WTC11 (cell line): ENCODE data around the gene BOD1L2. TPM values are rescaled to one million over a fixed set of nuclear protein-coding genes. Genes with fewer than 3 reads are reported as not detected.

ENCODE experiments used
- ATAC-seq: fragments of 200-7000 bp; cut with Tn5 transposase; 2 replicates; pipeline ENCODE4 v1.10.0; 2021; ENCODE audit warnings: mild to moderate bottlenecking, moderate library complexity
- CTCF ChIA-PET: fragments of 300-600 bp; sonication (Branson Sonifier 250); formaldehyde crosslinking; loops from one replicate; lab custom pipeline; 2021; ENCODE audit warnings: antibody characterized with exemption; lab: Charles Lee
- POLR2A ChIA-PET: fragments of 350-600 bp; sonication (Branson Sonifier 250); formaldehyde crosslinking; loops from one replicate; lab custom pipeline; 2021; ENCODE audit warnings: antibody characterized with exemption; lab: Charles Lee
- DNase-seq: peaks from one replicate; pipeline ENCODE4 v3.0.0; 2021; ENCODE audit warnings: low spot score
- H3K27ac Mint-ChIP-seq: 2 replicates; pipeline ENCODE4 v1.8.0; 2021; ENCODE audit warnings: mixed read lengths
- H3K27me3 Mint-ChIP-seq: 2 replicates; pipeline ENCODE4 v1.8.0; 2021; ENCODE audit warnings: low read depth, mild to moderate bottlenecking, moderate library complexity, mixed read lengths
- H3K36me3 Mint-ChIP-seq: 2 replicates; pipeline ENCODE4 v1.8.0; 2021; ENCODE audit warnings: mixed read lengths
- H3K4me1 Mint-ChIP-seq: 2 replicates; pipeline ENCODE4 v1.8.0; 2022; ENCODE audit warnings: mixed read lengths
- H3K4me3 Mint-ChIP-seq: 2 replicates; pipeline ENCODE4 v1.8.0; 2021; ENCODE audit warnings: mild to moderate bottlenecking, moderate library complexity, mixed read lengths
- H3K9me3 Mint-ChIP-seq: 2 replicates; pipeline ENCODE4 v1.8.0; 2021; ENCODE audit warnings: mixed read lengths
- EMX1 ChIP-seq: fragments of 250-450 bp; sonication (Bioruptor Pico); IDR thresholded peaks from 2 replicates; pipeline ENCODE4 v1.8.0; 2021; ENCODE audit warnings: mild to moderate bottlenecking
- FOXK1 ChIP-seq: sonication (generic); formaldehyde crosslinking; IDR thresholded peaks from 2 replicates; pipeline ENCODE4 v1.8.0; 2022; ENCODE audit warnings: mild to moderate bottlenecking, moderate library complexity, missing genetic modification reagents
- GRHL2 ChIP-seq: fragments of 250-450 bp; sonication (Bioruptor Pico); IDR thresholded peaks from 2 replicates; pipeline ENCODE4 v1.8.0; 2022; ENCODE audit warnings: mild to moderate bottlenecking, moderate library complexity; ENCODE audit not compliant: insufficient replicate concordance, severe bottlenecking
- IRF2 ChIP-seq: sonication (generic); formaldehyde crosslinking; IDR thresholded peaks from 2 replicates; pipeline ENCODE4 v1.8.0; 2022; ENCODE audit warnings: low read depth, missing genetic modification reagents, borderline replicate concordance
- MYBL2 ChIP-seq: sonication (generic); formaldehyde crosslinking; IDR thresholded peaks from 2 replicates; pipeline ENCODE4 v1.8.1; 2023; ENCODE audit warnings: mild to moderate bottlenecking, moderate library complexity, missing genetic modification reagents
- NFYB ChIP-seq: sonication (generic); formaldehyde crosslinking; conservative IDR thresholded peaks from 2 replicates; pipeline ENCODE4 v1.8.0; 2022; ENCODE audit warnings: low read depth, missing genetic modification reagents
- OVOL2 ChIP-seq: fragments of 250-450 bp; sonication (Bioruptor Pico); IDR thresholded peaks from 2 replicates; pipeline ENCODE4 v1.9.0; 2021; ENCODE audit warnings: mild to moderate bottlenecking, borderline replicate concordance
- RELA ChIP-seq: sonication (generic); formaldehyde crosslinking; IDR thresholded peaks from 2 replicates; pipeline ENCODE4 v1.8.1; 2022; ENCODE audit warnings: missing genetic modification reagents, mild to moderate bottlenecking, borderline replicate concordance
- SMAD3 ChIP-seq: sonication (generic); formaldehyde crosslinking; IDR thresholded peaks from 2 replicates; pipeline ENCODE4 v1.8.0; 2022; ENCODE audit warnings: missing genetic modification reagents, mild to moderate bottlenecking, borderline replicate concordance
- TEAD1 ChIP-seq: sonication (generic); formaldehyde crosslinking; IDR thresholded peaks from 2 replicates; pipeline ENCODE4 v1.8.0; 2022; ENCODE audit warnings: mild to moderate bottlenecking, missing genetic modification reagents
- ZNF423 ChIP-seq: fragments of 250-450 bp; sonication (Bioruptor Pico); IDR thresholded peaks from 2 replicates; pipeline ENCODE4 v2.1.2; 2022; ENCODE audit warnings: mild to moderate bottlenecking, moderate library complexity
- total RNA-seq: library from RNA; stranded (reverse); gene quantifications from 3 replicates; pipeline ENCODE4 v1.2.3, GENCODE V29; 2021
- TF ChIP-seq, protein P1 (sequence below): fragments of 250-450 bp; sonication (Bioruptor Pico); IDR thresholded peaks from 2 replicates; pipeline ENCODE4 v1.9.0; 2021; ENCODE audit warnings: mild to moderate bottlenecking
- TF ChIP-seq, protein P2 (sequence below): sonication (generic); formaldehyde crosslinking; IDR thresholded peaks from 2 replicates; pipeline ENCODE4 v1.8.0; 2023; ENCODE audit warnings: missing genetic modification reagents
- TF ChIP-seq, protein P3 (sequence below): sonication (generic); formaldehyde crosslinking; IDR thresholded peaks from 2 replicates; pipeline ENCODE4 v1.8.1; 2022; ENCODE audit warnings: low read depth, mild to moderate bottlenecking, moderate library complexity, missing genetic modification reagents, borderline replicate concordance
- TF ChIP-seq, protein P4 (sequence below): sonication (generic); formaldehyde crosslinking; IDR thresholded peaks from 2 replicates; pipeline ENCODE4 v1.8.1; 2023; ENCODE audit warnings: mild to moderate bottlenecking, moderate library complexity, missing genetic modification reagents
- TF ChIP-seq, protein P5 (sequence below): fragments of 200-600 bp; IDR thresholded peaks from 2 replicates; pipeline ENCODE4 v1.8.0; 2022; ENCODE audit warnings: antibody characterized with exemption
- TF ChIP-seq, protein P6 (sequence below): sonication (generic); formaldehyde crosslinking; IDR thresholded peaks from 2 replicates; pipeline ENCODE4 v1.8.1; 2023; ENCODE audit warnings: mild to moderate bottlenecking, missing genetic modification reagents

Gene BOD1L2
- total RNA-seq, 1 experiment from 2014 or later = not detected

DNA sequence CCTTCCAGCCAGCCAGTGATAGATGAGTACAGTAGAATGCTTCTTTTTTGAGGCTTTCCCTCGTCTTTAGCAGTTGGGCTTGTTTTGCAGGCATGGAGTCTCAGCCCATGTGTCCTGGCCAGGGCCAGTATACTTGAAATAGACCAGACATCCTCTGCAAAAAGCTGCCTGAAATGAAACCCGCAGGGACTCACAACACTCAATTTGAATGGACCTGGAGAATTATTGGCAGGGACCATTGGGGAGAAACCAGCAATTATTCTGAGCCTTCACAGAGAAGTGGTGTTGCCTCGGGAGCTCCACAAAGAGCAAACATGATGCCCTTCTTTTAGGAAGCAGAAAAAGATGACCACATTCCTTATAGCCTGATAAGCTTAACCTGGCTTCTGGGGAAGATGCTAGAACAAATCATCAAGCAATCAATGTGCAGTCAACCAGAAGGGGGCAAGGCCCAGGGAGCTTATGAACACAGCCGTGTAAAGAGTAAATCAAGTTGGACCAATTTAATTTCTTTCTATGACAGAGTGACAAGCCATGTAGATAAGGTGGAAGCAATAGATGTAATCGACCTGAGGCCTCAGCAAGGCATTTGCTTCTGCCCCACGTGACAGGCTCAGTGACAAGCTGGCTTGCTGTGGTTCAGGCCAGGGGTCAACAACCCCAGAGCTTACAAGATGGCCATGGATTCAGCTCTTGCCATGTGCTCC, 42.1 kb downstream of the BOD1L2 start (continued):
- no peak for TF ChIP-seq EMX1 (CRISPR knock-in tag)

DNA sequence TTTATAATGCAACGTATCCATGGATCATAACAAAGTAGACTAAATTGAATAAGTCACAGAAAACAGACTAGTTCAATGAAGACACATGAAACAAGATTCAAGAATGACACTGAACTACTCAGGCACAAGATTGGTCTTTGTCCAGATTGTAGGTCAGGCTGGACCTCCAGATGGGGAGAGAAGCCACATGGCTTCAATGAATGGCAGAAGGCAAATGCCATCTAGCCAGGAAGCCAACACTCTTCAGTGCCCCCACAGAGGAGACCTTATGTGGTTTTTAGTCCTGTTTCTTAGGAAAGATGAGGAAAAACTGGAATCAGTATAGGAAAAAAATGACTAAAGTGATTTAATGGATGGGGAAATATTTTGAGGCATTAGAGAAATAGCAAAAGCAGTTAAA, 43.1 kb downstream of the BOD1L2 start:
- TF ChIP-seq OVOL2 (CRISPR knock-in tag) = no peak
- no peak for TF ChIP-seq GRHL2 (CRISPR knock-in tag)
- no peak for TF ChIP-seq ZNF423 (CRISPR knock-in tag)
- TF ChIP-seq, protein P1, sequence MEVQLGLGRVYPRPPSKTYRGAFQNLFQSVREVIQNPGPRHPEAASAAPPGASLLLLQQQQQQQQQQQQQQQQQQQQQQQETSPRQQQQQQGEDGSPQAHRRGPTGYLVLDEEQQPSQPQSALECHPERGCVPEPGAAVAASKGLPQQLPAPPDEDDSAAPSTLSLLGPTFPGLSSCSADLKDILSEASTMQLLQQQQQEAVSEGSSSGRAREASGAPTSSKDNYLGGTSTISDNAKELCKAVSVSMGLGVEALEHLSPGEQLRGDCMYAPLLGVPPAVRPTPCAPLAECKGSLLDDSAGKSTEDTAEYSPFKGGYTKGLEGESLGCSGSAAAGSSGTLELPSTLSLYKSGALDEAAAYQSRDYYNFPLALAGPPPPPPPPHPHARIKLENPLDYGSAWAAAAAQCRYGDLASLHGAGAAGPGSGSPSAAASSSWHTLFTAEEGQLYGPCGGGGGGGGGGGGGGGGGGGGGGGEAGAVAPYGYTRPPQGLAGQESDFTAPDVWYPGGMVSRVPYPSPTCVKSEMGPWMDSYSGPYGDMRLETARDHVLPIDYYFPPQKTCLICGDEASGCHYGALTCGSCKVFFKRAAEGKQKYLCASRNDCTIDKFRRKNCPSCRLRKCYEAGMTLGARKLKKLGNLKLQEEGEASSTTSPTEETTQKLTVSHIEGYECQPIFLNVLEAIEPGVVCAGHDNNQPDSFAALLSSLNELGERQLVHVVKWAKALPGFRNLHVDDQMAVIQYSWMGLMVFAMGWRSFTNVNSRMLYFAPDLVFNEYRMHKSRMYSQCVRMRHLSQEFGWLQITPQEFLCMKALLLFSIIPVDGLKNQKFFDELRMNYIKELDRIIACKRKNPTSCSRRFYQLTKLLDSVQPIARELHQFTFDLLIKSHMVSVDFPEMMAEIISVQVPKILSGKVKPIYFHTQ = no peak
- TF ChIP-seq FOXK1 (CRISPR knock-in tag) = no peak
- TF ChIP-seq, protein P2, sequence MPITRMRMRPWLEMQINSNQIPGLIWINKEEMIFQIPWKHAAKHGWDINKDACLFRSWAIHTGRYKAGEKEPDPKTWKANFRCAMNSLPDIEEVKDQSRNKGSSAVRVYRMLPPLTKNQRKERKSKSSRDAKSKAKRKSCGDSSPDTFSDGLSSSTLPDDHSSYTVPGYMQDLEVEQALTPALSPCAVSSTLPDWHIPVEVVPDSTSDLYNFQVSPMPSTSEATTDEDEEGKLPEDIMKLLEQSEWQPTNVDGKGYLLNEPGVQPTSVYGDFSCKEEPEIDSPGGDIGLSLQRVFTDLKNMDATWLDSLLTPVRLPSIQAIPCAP = no peak
- no peak for TF ChIP-seq NFYB (CRISPR knock-in tag)
- no peak for TF ChIP-seq RELA (CRISPR knock-in tag)
- TF ChIP-seq, protein P3, sequence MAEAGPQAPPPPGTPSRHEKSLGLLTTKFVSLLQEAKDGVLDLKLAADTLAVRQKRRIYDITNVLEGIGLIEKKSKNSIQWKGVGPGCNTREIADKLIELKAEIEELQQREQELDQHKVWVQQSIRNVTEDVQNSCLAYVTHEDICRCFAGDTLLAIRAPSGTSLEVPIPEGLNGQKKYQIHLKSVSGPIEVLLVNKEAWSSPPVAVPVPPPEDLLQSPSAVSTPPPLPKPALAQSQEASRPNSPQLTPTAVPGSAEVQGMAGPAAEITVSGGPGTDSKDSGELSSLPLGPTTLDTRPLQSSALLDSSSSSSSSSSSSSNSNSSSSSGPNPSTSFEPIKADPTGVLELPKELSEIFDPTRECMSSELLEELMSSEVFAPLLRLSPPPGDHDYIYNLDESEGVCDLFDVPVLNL (CRISPR knock-in tag) = no peak
- TF ChIP-seq SMAD3 (CRISPR knock-in tag) = no peak
- TF ChIP-seq IRF2 = no peak
- Mint-ChIP-seq H3K4me1 (no peaks in the 10 kb centered on the region), H3K36me3 (peaks cover 9% of the 10 kb centered on the region), H3K27ac (no peak overlapping the region), H3K9me3 (peaks cover 15% of the 10 kb centered on the region), H3K27me3 (peaks cover 6% of the 10 kb centered on the region), H3K4me3 (no peak overlapping the region)
- DNase-seq (no peak), ATAC-seq (no peak)
- ChIA-PET CTCF (no interaction called here), POLR2A (no interaction called here)

DNA sequence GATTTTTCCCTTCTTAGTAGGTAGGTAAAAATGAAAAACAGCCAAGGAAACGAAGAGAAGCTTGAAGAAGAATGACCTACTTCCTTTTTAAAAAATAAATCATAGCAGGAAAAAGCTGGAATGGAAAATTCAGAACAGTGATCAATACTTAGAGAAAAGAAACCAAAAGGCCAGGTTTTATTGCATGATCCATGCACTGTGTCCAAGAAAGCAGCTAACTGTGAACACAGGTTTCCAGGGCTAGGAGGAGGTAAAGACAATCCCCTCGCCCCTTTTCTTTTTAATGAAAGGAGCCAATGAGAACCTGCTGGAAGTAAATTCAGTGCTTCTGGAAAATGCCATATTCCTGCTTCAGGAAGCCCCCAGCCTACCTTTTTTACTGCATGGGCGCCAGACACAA, 47.2 kb downstream of the BOD1L2 start:
- H3K9me3 Mint-ChIP-seq = no peaks in the 10 kb centered on the region
- TF ChIP-seq MYBL2 (no peak), TEAD1 (no peak), IRF2 (no peak)
- TF ChIP-seq, protein P4, sequence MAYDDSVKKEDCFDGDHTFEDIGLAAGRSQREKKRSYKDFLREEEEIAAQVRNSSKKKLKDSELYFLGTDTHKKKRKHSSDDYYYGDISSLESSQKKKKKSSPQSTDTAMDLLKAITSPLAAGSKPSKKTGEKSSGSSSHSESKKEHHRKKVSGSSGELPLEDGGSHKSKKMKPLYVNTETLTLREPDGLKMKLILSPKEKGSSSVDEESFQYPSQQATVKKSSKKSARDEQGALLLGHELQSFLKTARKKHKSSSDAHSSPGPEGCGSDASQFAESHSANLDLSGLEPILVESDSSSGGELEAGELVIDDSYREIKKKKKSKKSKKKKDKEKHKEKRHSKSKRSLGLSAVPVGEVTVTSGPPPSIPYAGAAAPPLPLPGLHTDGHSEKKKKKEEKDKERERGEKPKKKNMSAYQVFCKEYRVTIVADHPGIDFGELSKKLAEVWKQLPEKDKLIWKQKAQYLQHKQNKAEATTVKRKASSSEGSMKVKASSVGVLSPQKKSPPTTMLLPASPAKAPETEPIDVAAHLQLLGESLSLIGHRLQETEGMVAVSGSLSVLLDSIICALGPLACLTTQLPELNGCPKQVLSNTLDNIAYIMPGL (CRISPR knock-in tag) = no peak
- TF ChIP-seq, protein P5, sequence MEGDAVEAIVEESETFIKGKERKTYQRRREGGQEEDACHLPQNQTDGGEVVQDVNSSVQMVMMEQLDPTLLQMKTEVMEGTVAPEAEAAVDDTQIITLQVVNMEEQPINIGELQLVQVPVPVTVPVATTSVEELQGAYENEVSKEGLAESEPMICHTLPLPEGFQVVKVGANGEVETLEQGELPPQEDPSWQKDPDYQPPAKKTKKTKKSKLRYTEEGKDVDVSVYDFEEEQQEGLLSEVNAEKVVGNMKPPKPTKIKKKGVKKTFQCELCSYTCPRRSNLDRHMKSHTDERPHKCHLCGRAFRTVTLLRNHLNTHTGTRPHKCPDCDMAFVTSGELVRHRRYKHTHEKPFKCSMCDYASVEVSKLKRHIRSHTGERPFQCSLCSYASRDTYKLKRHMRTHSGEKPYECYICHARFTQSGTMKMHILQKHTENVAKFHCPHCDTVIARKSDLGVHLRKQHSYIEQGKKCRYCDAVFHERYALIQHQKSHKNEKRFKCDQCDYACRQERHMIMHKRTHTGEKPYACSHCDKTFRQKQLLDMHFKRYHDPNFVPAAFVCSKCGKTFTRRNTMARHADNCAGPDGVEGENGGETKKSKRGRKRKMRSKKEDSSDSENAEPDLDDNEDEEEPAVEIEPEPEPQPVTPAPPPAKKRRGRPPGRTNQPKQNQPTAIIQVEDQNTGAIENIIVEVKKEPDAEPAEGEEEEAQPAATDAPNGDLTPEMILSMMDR = no peak
- TF ChIP-seq, protein P6, sequence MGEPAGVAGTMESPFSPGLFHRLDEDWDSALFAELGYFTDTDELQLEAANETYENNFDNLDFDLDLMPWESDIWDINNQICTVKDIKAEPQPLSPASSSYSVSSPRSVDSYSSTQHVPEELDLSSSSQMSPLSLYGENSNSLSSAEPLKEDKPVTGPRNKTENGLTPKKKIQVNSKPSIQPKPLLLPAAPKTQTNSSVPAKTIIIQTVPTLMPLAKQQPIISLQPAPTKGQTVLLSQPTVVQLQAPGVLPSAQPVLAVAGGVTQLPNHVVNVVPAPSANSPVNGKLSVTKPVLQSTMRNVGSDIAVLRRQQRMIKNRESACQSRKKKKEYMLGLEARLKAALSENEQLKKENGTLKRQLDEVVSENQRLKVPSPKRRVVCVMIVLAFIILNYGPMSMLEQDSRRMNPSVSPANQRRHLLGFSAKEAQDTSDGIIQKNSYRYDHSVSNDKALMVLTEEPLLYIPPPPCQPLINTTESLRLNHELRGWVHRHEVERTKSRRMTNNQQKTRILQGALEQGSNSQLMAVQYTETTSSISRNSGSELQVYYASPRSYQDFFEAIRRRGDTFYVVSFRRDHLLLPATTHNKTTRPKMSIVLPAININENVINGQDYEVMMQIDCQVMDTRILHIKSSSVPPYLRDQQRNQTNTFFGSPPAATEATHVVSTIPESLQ = no peak
- no peak overlapping the region for H3K27ac Mint-ChIP-seq
- ChIA-PET POLR2A (no interaction called here), CTCF (no interaction called here)
- H3K4me1 Mint-ChIP-seq = no peaks in the 10 kb centered on the region
- no peak overlapping the region for H3K4me3 Mint-ChIP-seq
- no peaks in the 10 kb centered on the region; the same call in 1 of the 2 replicates for H3K27me3 Mint-ChIP-seq
- DNase-seq = no peak
- H3K36me3 Mint-ChIP-seq = no peaks in the 10 kb centered on the region
- ATAC-seq = no peak
